ENCODE data around the gene ZNF718. TPM values are rescaled to one million over a fixed set of nuclear protein-coding genes. Genes with fewer than 3 reads are reported as not detected.
A peak's percentile ranks its signal among the peaks of the same experiment; 100 is the strongest.

Gene ZNF718
- total RNA-seq, 4 donors from 2014 or later, result 4.6 to 16.2 (median 5.7) TPM

- no peak overlapping the region for H3K27ac ChIP-seq (replicated peaks in 1 of 4)
- H3K4me1 ChIP-seq, result peaks cover 12 to 15% (median 15%) of the 10 kb centered on the region in 4 donors
- H3K36me3 ChIP-seq, result no peaks in the 10 kb centered on the region
- peak overlapping the region; percentile 50 to 59 (median 52) for H3K4me3 ChIP-seq
- peaks cover 0 to 21% (median 7%) of the 10 kb centered on the region in 4 donors for H3K9me3 ChIP-seq
- TF ChIP-seq EP300 (IDR thresholded peaks at IDR 0.05), result no peak
- intact Hi-C loops (cut with DNase I), result no loop called here
- peaks cover 5 to 66% (median 20%) of the 10 kb centered on the region in 4 donors for H3K27me3 ChIP-seq
- DNase-seq (ENCODE audit: extremely low spot score), result no peak
- WGBS, result 14% methylated on average over 31 of the region's 33 CpGs
These were observed 17.2 kb upstream of the ZNF718 start for GRCh38 chr4:107083-107443.

GRCh38 chr4:107444-108429 is 16.6 kb upstream of the ZNF718 start:
- Histone ChIP-seq H3K4me3 (peak overlapping the region; percentile 50 to 59 (median 52)), H3K27ac (replicated peaks in 1 of 4) (no peak overlapping the region), H3K36me3 (no peaks in the 10 kb centered on the region), H3K27me3 (peaks cover 5 to 72% (median 20%) of the 10 kb centered on the region in 4 donors), H3K9me3 (peaks cover 0 to 15% (median 3%) of the 10 kb centered on the region in 4 donors), H3K4me1 (peaks cover 12 to 15% (median 15%) of the 10 kb centered on the region in 4 donors)
- DNase-seq (ENCODE audit: extremely low spot score), result no peak
- no peak for TF ChIP-seq POLR2AphosphoS5 (IDR thresholded peaks at IDR 0.05)
- TF ChIP-seq CTCF (IDR thresholded peaks at IDR 0.05), result no peak
- no peak for TF ChIP-seq POLR2A (IDR thresholded peaks at IDR 0.05; ENCODE audit: low read depth)
- TF ChIP-seq EP300 (IDR thresholded peaks at IDR 0.05), result no peak
- intact Hi-C loops (cut with DNase I), result no loop called here
- WGBS, result 0% methylated on average over 12 of the region's 91 CpGs

- TF ChIP-seq EP300 (IDR thresholded peaks at IDR 0.05) (no peak), CTCF (IDR thresholded peaks at IDR 0.05) (no peak), POLR2AphosphoS5 (IDR thresholded peaks at IDR 0.05) (no peak), POLR2A (IDR thresholded peaks at IDR 0.05; ENCODE audit: low read depth) (no peak)
- no peak for DNase-seq (ENCODE audit: extremely low spot score)
- Histone ChIP-seq H3K27ac (replicated peaks in 1 of 4) (no peak overlapping the region), H3K27me3 (peaks cover 0 to 49% (median 8%) of the 10 kb centered on the region in 4 donors), H3K36me3 (no peaks in the 10 kb centered on the region), H3K9me3 (no peaks in the 10 kb centered on the region), H3K4me1 (peaks cover 3 to 6% (median 6%) of the 10 kb centered on the region in 4 donors), H3K4me3 (no peak overlapping the region)
- 57% methylated on average over 1 of the region's 1 CpG for WGBS
- intact Hi-C loops (cut with DNase I), result no loop called here
These were observed 11.5 kb upstream of the ZNF718 start for GRCh38 chr4:112771-113170.

GRCh38 chr4:113732-114131 is 10.6 kb upstream of the ZNF718 start:
- TF ChIP-seq POLR2A (IDR thresholded peaks at IDR 0.05; ENCODE audit: low read depth) (no peak), CTCF (IDR thresholded peaks at IDR 0.05) (no peak), EP300 (IDR thresholded peaks at IDR 0.05) (no peak), POLR2AphosphoS5 (IDR thresholded peaks at IDR 0.05) (no peak)
- Histone ChIP-seq H3K27me3 (peaks cover 0 to 40% (median 3%) of the 10 kb centered on the region in 4 donors), H3K9me3 (no peaks in the 10 kb centered on the region), H3K4me3 (no peak overlapping the region), H3K27ac (replicated peaks in 1 of 4) (no peak overlapping the region), H3K36me3 (no peaks in the 10 kb centered on the region), H3K4me1 (no peaks in the 10 kb centered on the region)
- WGBS, result 93% methylated on average over 2 of the region's 2 CpGs
- intact Hi-C loops (cut with DNase I), result no loop called here
- no peak for DNase-seq (ENCODE audit: extremely low spot score)

GRCh38 chr4:114149-114548 is 10.2 kb upstream of the ZNF718 start:
- TF ChIP-seq CTCF (IDR thresholded peaks at IDR 0.05), result no peak
- TF ChIP-seq POLR2A (IDR thresholded peaks at IDR 0.05; ENCODE audit: low read depth), result no peak
- TF ChIP-seq EP300 (IDR thresholded peaks at IDR 0.05), result no peak
- no peak for TF ChIP-seq POLR2AphosphoS5 (IDR thresholded peaks at IDR 0.05)
- Histone ChIP-seq H3K36me3 (no peaks in the 10 kb centered on the region), H3K27me3 (peaks cover 0 to 35% (median under 1%) of the 10 kb centered on the region in 4 donors), H3K4me1 (no peaks in the 10 kb centered on the region), H3K27ac (replicated peaks in 1 of 4) (no peak overlapping the region), H3K4me3 (no peak overlapping the region), H3K9me3 (no peaks in the 10 kb centered on the region)
- no peak for DNase-seq (ENCODE audit: extremely low spot score)
- intact Hi-C loops (cut with DNase I), result no loop called here
